ENCODE measurements around the gene MGAT3.

Gene MGAT3

GRCh38 chr22:39522567-39523300 lies 65.9 kb downstream of the MGAT3 start:
- Histone ChIP-seq H3K4me1 (ENCODE audit: control insufficient read depth, low read depth, low read length) (peaks cover 11% of the 10 kb centered on the region), H3K4me3 (ENCODE audit: low read length) (peak overlapping the region; percentile 11), H3K36me3 (ENCODE audit: control insufficient read depth, low read depth, low read length) (peaks cover 36% of the 10 kb centered on the region), H3K27ac (ENCODE audit: low read length) (no peak overlapping the region), H3K27me3 (ENCODE audit: control insufficient read depth, insufficient read depth, low read length) (peaks cover 10% of the 10 kb centered on the region), H3K9me3 (ENCODE audit: control insufficient read depth, low read depth, low read length) (no peaks in the 10 kb centered on the region), H3K9ac (ENCODE audit: low read length) (no peak overlapping the region)

DNA sequence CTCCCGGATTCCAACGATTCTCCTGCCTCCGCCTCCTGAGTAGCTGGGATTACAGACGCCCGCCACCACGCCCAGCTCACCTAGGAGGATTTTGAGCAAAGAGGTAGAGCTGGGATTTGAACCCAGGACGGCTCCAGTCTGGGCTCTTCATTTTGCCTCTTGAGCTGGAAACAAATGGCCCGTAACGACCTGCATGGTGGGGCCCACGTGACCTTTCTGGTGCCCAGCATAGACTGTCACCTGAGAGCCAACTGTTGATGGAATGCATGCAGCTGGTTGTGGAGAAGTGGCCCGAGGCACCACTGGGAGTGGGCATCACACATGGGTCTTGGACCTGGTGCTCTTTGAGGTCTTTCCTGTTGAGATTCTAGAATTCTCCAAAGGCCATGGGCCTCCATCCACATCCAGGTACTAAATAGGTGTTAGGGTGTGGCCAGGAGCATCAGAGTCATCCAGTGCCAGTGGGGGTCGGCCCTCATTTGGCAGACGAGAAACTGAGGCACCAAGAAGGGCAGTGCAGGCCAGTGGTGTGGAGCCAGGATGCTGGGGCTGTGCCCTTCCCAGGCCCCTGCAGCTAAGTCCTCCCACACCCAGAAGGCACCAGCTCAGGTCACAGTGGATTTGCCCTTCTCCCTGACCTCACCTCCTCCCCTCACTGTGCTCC lies 67.4 kb downstream of the MGAT3 start:
- H3K36me3 ChIP-seq (ENCODE audit: control insufficient read depth, low read depth, low read length) = peaks cover 43% of the 10 kb centered on the region
- H3K9ac ChIP-seq (ENCODE audit: low read length) = no peak overlapping the region
- no peaks in the 10 kb centered on the region for H3K9me3 ChIP-seq (ENCODE audit: control insufficient read depth, low read depth, low read length)

DNA sequence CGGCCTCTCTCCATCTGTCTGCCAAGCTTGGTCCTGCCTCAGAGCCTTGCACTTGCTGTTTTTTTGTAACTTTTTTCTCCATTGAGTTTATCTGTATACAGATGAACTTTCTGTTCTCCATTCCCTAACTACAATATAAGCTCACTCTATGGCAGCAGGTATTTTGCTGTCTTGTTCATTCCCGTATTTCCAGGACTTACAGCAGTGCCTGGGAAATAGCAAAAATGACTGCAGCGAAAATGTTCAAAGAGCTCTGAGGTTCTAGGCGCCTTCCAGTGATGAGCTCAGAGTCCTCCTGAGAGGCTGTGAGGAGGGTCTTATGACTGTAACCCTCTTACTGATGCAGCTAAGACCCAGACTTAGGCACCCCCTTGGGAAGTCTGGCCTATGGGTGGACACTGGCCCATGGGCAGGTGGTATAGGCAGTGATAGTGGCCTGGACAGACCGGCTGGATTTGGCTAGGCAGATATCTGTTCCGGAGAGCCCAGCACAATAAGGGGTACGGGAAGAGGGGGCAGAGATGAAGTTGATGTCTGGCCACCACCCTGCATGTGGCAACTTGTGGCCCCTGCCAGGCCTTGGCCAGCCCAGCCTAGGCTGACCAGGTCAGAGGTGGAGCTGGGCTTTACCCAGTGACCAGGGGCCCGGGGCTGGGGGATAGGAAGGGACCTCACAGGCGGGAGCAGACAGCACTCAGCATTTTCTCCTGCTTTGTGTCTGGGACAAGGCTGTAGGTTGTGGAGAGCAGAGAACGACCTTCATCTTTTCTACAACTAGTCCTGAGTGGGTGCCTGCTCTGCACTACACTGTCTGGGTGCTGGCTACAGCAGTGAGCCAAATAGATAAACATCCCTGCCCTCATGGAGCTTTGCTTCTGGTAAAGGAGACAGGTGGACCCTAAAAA lies 68.2 kb downstream of the MGAT3 start:
- Histone ChIP-seq H3K9ac (ENCODE audit: low read length) (no peak overlapping the region), H3K9me3 (ENCODE audit: control insufficient read depth, low read depth, low read length) (no peaks in the 10 kb centered on the region), H3K36me3 (ENCODE audit: control insufficient read depth, low read depth, low read length) (peaks cover 48% of the 10 kb centered on the region), H3K4me1 (ENCODE audit: control insufficient read depth, low read depth, low read length) (peaks cover 6% of the 10 kb centered on the region), H3K27ac (ENCODE audit: low read length) (no peak overlapping the region), H3K27me3 (ENCODE audit: control insufficient read depth, insufficient read depth, low read length) (no peaks in the 10 kb centered on the region), H3K4me3 (ENCODE audit: low read length) (no peak overlapping the region)

More for the DNA sequence above, 67.4 kb downstream of the MGAT3 start:
- Histone ChIP-seq H3K27me3 (ENCODE audit: control insufficient read depth, insufficient read depth, low read length) (no peaks in the 10 kb centered on the region), H3K4me1 (ENCODE audit: control insufficient read depth, low read depth, low read length) (peaks cover 3% of the 10 kb centered on the region), H3K27ac (ENCODE audit: low read length) (no peak overlapping the region), H3K4me3 (ENCODE audit: low read length) (no peak overlapping the region)

GRCh38 chr22:39525658-39525975 lies 68.8 kb downstream of the MGAT3 start:
- Histone ChIP-seq H3K4me1 (ENCODE audit: control insufficient read depth, low read depth, low read length) (peaks cover 6% of the 10 kb centered on the region), H3K36me3 (ENCODE audit: control insufficient read depth, low read depth, low read length) (peaks cover 48% of the 10 kb centered on the region), H3K9me3 (ENCODE audit: control insufficient read depth, low read depth, low read length) (no peaks in the 10 kb centered on the region), H3K27ac (ENCODE audit: low read length) (no peak overlapping the region), H3K27me3 (ENCODE audit: control insufficient read depth, insufficient read depth, low read length) (no peaks in the 10 kb centered on the region), H3K9ac (ENCODE audit: low read length) (no peak overlapping the region), H3K4me3 (ENCODE audit: low read length) (no peak overlapping the region)

DNA sequence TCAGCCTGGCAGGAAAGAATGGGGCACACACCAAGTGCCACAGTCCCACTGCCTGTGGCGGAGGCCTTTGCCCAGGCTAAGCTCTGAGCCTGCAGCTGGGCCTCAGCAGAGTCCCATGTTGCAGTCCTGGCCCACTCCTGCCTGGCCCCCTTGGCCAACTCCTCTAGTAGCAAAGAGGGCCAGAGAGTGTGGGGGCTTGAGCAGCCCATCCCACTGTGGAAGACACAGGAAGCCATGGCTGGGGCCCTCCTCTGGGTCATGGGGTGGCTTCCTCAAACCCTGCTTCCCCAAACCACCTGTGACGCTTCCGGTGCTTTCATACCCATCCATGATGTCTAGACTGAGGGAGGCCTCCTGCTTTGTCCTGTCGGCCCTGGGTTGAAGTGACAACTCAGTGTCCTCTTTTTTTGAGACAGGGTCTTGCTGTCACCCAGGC lies 69.9 kb downstream of the MGAT3 start:
- H3K9ac ChIP-seq (ENCODE audit: low read length) = no peak overlapping the region
- H3K4me1 ChIP-seq (ENCODE audit: control insufficient read depth, low read depth, low read length) = peaks cover 11% of the 10 kb centered on the region
- no peak overlapping the region for H3K4me3 ChIP-seq (ENCODE audit: low read length)
- no peaks in the 10 kb centered on the region for H3K27me3 ChIP-seq (ENCODE audit: control insufficient read depth, insufficient read depth, low read length)
- no peaks in the 10 kb centered on the region for H3K9me3 ChIP-seq (ENCODE audit: control insufficient read depth, low read depth, low read length)
- no peak overlapping the region for H3K27ac ChIP-seq (ENCODE audit: low read length)
- H3K36me3 ChIP-seq (ENCODE audit: control insufficient read depth, low read depth, low read length) = peaks cover 40% of the 10 kb centered on the region

- H3K9ac ChIP-seq (ENCODE audit: low read length) = no peak overlapping the region
These were observed 70.7 kb downstream of the MGAT3 start for GRCh38 chr22:39527481-39527961.

DNA sequence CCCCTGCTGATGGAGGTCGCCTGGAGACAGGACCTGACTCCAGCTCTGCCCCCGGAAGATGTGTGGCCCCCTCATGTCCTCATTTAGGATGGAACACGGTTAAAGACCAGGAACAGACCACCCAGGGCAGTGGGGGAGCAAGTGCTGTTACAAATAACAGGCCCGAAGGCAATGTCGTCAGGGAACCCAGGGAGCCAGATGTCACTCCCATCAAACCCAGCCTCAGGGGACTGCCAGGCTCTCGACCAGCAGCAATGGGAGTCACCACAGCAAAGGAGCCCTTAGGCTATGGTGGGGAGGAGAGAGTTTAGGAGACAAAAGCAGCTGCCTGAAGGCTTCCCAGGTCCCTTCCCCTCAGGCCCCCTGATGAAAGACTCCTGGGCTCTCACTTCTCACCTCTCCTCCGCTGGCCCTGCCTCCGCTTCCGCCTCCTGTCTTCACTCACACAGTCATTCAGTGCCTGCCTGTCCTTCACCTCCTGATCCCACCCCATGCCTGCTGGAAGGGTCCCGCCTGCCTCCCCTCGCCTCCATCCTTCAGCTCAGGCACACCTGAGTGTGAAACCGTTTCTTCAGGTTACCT lies 71.4 kb downstream of the MGAT3 start:
- Histone ChIP-seq H3K9me3 (ENCODE audit: control insufficient read depth, low read depth, low read length) (no peaks in the 10 kb centered on the region), H3K9ac (ENCODE audit: low read length) (no peak overlapping the region), H3K4me3 (ENCODE audit: low read length) (no peak overlapping the region), H3K36me3 (ENCODE audit: control insufficient read depth, low read depth, low read length) (peaks cover 26% of the 10 kb centered on the region), H3K27ac (ENCODE audit: low read length) (no peak overlapping the region), H3K4me1 (ENCODE audit: control insufficient read depth, low read depth, low read length) (peaks cover 11% of the 10 kb centered on the region), H3K27me3 (ENCODE audit: control insufficient read depth, insufficient read depth, low read length) (no peaks in the 10 kb centered on the region)

More at GRCh38 chr22:39527481-39527961, 70.7 kb downstream of the MGAT3 start:
- Histone ChIP-seq H3K36me3 (ENCODE audit: control insufficient read depth, low read depth, low read length) (peaks cover 33% of the 10 kb centered on the region), H3K4me1 (ENCODE audit: control insufficient read depth, low read depth, low read length) (peaks cover 11% of the 10 kb centered on the region), H3K27me3 (ENCODE audit: control insufficient read depth, insufficient read depth, low read length) (no peaks in the 10 kb centered on the region), H3K4me3 (ENCODE audit: low read length) (no peak overlapping the region), H3K9me3 (ENCODE audit: control insufficient read depth, low read depth, low read length) (no peaks in the 10 kb centered on the region), H3K27ac (ENCODE audit: low read length) (no peak overlapping the region)

DNA sequence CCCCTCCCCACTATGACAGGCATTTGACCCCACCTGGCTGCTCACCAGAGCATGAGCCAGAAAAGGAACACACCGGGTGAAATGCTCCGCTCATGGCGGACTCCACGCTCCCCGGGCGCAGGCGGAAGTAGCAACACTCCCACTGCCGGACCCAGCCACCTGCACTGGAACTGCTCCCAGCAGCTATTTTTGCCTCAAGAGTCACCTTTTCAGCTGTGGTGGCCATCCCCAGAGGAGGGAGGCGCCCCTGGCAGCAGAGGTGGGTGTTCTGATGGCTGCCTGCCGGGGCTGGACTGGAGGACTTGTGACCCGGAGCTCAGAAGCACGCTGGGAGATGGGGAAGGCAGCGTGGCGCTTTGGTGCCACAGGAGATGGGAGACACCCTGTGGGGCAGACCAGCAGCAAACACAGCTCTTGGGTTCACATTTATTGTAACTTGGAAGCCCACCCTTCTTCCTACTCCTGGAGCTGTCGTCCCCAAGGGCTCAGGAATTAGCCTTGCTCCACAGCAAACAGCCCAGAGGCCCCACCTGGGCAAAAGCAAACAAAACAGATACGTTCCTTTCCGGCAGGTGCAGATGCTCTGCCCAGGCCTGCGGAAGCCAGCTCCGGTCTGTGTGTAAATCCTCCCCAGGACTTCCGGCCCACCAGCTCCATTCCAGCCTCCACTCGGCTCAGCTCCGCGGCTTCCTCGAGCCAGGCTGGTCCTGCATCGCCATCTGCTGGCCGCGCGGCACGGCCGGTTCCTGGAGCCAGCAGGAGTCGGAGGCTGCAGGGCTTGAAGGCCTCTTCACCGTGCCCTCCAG lies 72.1 kb downstream of the MGAT3 start:
- Histone ChIP-seq H3K9me3 (ENCODE audit: control insufficient read depth, low read depth, low read length) (no peaks in the 10 kb centered on the region), H3K9ac (ENCODE audit: low read length) (no peak overlapping the region), H3K4me1 (ENCODE audit: control insufficient read depth, low read depth, low read length) (peaks cover 11% of the 10 kb centered on the region), H3K27ac (ENCODE audit: low read length) (no peak overlapping the region), H3K4me3 (ENCODE audit: low read length) (no peak overlapping the region), H3K36me3 (ENCODE audit: control insufficient read depth, low read depth, low read length) (peaks cover 23% of the 10 kb centered on the region), H3K27me3 (ENCODE audit: control insufficient read depth, insufficient read depth, low read length) (no peaks in the 10 kb centered on the region)

- Histone ChIP-seq H3K27ac (ENCODE audit: low read length) (no peak overlapping the region), H3K4me3 (ENCODE audit: low read length) (no peak overlapping the region), H3K9ac (ENCODE audit: low read length) (no peak overlapping the region), H3K4me1 (ENCODE audit: control insufficient read depth, low read depth, low read length) (peaks cover 16% of the 10 kb centered on the region), H3K27me3 (ENCODE audit: control insufficient read depth, insufficient read depth, low read length) (no peaks in the 10 kb centered on the region), H3K36me3 (ENCODE audit: control insufficient read depth, low read depth, low read length) (peaks cover 18% of the 10 kb centered on the region), H3K9me3 (ENCODE audit: control insufficient read depth, low read depth, low read length) (no peaks in the 10 kb centered on the region)
These were observed 72.7 kb downstream of the MGAT3 start for GRCh38 chr22:39529487-39529851.

- Histone ChIP-seq H3K27me3 (ENCODE audit: control insufficient read depth, insufficient read depth, low read length) (no peaks in the 10 kb centered on the region), H3K4me1 (ENCODE audit: control insufficient read depth, low read depth, low read length) (peaks cover 20% of the 10 kb centered on the region), H3K27ac (ENCODE audit: low read length) (no peak overlapping the region), H3K9ac (ENCODE audit: low read length) (no peak overlapping the region), H3K4me3 (ENCODE audit: low read length) (no peak overlapping the region), H3K36me3 (ENCODE audit: control insufficient read depth, low read depth, low read length) (peaks cover 12% of the 10 kb centered on the region), H3K9me3 (ENCODE audit: control insufficient read depth, low read depth, low read length) (no peaks in the 10 kb centered on the region)
These were observed 73.3 kb downstream of the MGAT3 start for GRCh38 chr22:39530116-39530515.
